ENCODE results near the gene MYBPC2. TPM values are rescaled to one million over a fixed set of nuclear protein-coding genes. Genes with fewer than 3 reads are reported as not detected.
A peak's percentile ranks its signal among the peaks of the same experiment; 100 is the strongest.

Gene MYBPC2
- polyA plus RNA-seq, 1 experiment: not detected

- no peak overlapping the region for H3K4me3 ChIP-seq (ENCODE audit: low read depth, low read length)
- POLR2A ChIA-PET: no interaction called here
- H3K27me3 ChIP-seq (ENCODE audit: control insufficient read depth, insufficient read depth, low read length): no peaks in the 10 kb centered on the region
- CTCF ChIA-PET: interaction anchor here (0.6 to 2.2 kb wide), 6 partner anchors 10 to 171 kb away, joined by 3 to 8 read pairs (median 4); no protein-coding TSS in a partner anchor
- no peak for TF ChIP-seq CTCF (IDR thresholded peaks at IDR 0.05; ENCODE audit: insufficient read depth, low read depth, low read length)
- DNase-seq (ENCODE audit: low read depth): no peak
- H3K36me3 ChIP-seq (ENCODE audit: control insufficient read depth, insufficient read depth, low read length): no peaks in the 10 kb centered on the region
These were observed 7.1 kb upstream of the MYBPC2 start for GRCh38 chr19:50425581-50425980.

GRCh38 chr19:50427318-50427925 is 5.3 kb upstream of the MYBPC2 start:
- ChIA-PET POLR2A (no interaction called here), CTCF (interaction anchor here (1.2 to 2.2 kb wide), 3 partner anchors 13 to 59 kb away, joined by 3 to 7 read pairs (median 3); no protein-coding TSS in a partner anchor)
- DNase-seq (ENCODE audit: low read depth): no peak
- Histone ChIP-seq H3K4me3 (ENCODE audit: low read depth, low read length) (no peak overlapping the region), H3K27me3 (ENCODE audit: control insufficient read depth, insufficient read depth, low read length) (peaks cover 2% of the 10 kb centered on the region; the same call in 1 of the 2 replicates), H3K36me3 (ENCODE audit: control insufficient read depth, insufficient read depth, low read length) (no peaks in the 10 kb centered on the region)
- no peak for TF ChIP-seq CTCF (IDR thresholded peaks at IDR 0.05; ENCODE audit: insufficient read depth, low read depth, low read length)

- H3K4me3 ChIP-seq (ENCODE audit: low read depth, low read length): peak overlapping the region; percentile 17
These were observed 4.7 kb upstream of the MYBPC2 start for GRCh38 chr19:50427997-50428425.

GRCh38 chr19:50428772-50429463 is 3.8 kb upstream of the MYBPC2 start:
- CTCF ChIA-PET: interaction anchor here (1.0 to 1.2 kb wide), 2 partner anchors 11 to 32 kb away, joined by 3 to 5 read pairs; partner anchors contain the start of gene SPIB
- no peak for DNase-seq (ENCODE audit: low read depth)
- Histone ChIP-seq H3K4me3 (ENCODE audit: low read depth, low read length) (no peak overlapping the region), H3K27me3 (ENCODE audit: control insufficient read depth, insufficient read depth, low read length) (peaks cover 6% of the 10 kb centered on the region), H3K36me3 (ENCODE audit: control insufficient read depth, insufficient read depth, low read length) (no peaks in the 10 kb centered on the region)
- POLR2A ChIA-PET: no interaction called here
- no peak for TF ChIP-seq CTCF (IDR thresholded peaks at IDR 0.05; ENCODE audit: insufficient read depth, low read depth, low read length)

More at GRCh38 chr19:50427997-50428425, 4.7 kb upstream of the MYBPC2 start:
- Histone ChIP-seq H3K27me3 (ENCODE audit: control insufficient read depth, insufficient read depth, low read length) (peaks cover 5% of the 10 kb centered on the region), H3K36me3 (ENCODE audit: control insufficient read depth, insufficient read depth, low read length) (no peaks in the 10 kb centered on the region)
- POLR2A ChIA-PET: no interaction called here
- TF ChIP-seq CTCF (IDR thresholded peaks at IDR 0.05; ENCODE audit: insufficient read depth, low read depth, low read length): no peak
- CTCF ChIA-PET: interaction anchor here (1.2 to 2.2 kb wide), 2 partner anchors 13 to 32 kb away, joined by 3 to 7 read pairs; no protein-coding TSS in a partner anchor
- no peak for DNase-seq (ENCODE audit: low read depth)

GRCh38 chr19:50430888-50431342 is 1.8 kb upstream of the MYBPC2 start:
- POLR2A ChIA-PET: no interaction called here

More at GRCh38 chr19:50430888-50431342, 1.8 kb upstream of the MYBPC2 start:
- no peak for DNase-seq (ENCODE audit: low read depth)
- no peaks in the 10 kb centered on the region for H3K36me3 ChIP-seq (ENCODE audit: control insufficient read depth, insufficient read depth, low read length)
- no peak for TF ChIP-seq CTCF (IDR thresholded peaks at IDR 0.05; ENCODE audit: insufficient read depth, low read depth, low read length)
- peaks cover 9% of the 10 kb centered on the region for H3K27me3 ChIP-seq (ENCODE audit: control insufficient read depth, insufficient read depth, low read length)
- CTCF ChIA-PET: interaction anchor here (1.2 to 1.5 kb wide), 2 partner anchors 16 to 30 kb away, joined by 3 read pairs; no protein-coding TSS in a partner anchor
- H3K4me3 ChIP-seq (ENCODE audit: low read depth, low read length): no peak overlapping the region; the same call in 1 of the 2 replicates
